ENCODE data around the gene HIKESHI.

Gene HIKESHI

GRCh38 chr11:86277741-86278140 lies 24.3 kb upstream of the HIKESHI start:
- TF ChIP-seq FOXM1 (IDR thresholded peaks at IDR 0.05; ENCODE audit: borderline replicate concordance, low read depth) (no peak), TEAD4 (IDR thresholded peaks at IDR 0.05) (no peak), MAX (IDR thresholded peaks at IDR 0.05) (no peak), EGR1 (IDR thresholded peaks at IDR 0.05) (no peak), YY1 (IDR thresholded peaks at IDR 0.05; ENCODE audit: low read depth) (no peak), CREB1 (IDR thresholded peaks at IDR 0.05; ENCODE audit: low read depth) (no peak), CEBPB (IDR thresholded peaks at IDR 0.05) (no peak), RAD21 (IDR thresholded peaks at IDR 0.05; ENCODE audit: low read depth) (no peak), EP300 (IDR thresholded peaks at IDR 0.05; ENCODE audit: borderline replicate concordance) (no peak), TCF12 (IDR thresholded peaks at IDR 0.05; ENCODE audit: low read depth) (no peak), TAF1 (IDR thresholded peaks at IDR 0.05; ENCODE audit: low read depth) (no peak), NFIC (IDR thresholded peaks at IDR 0.05) (no peak), ZBTB7A (IDR thresholded peaks at IDR 0.05; ENCODE audit: low read depth) (no peak)

GRCh38 chr11:86278226-86278625 lies 23.8 kb upstream of the HIKESHI start:
- TF ChIP-seq NFIC (IDR thresholded peaks at IDR 0.05) (no peak), FOXM1 (IDR thresholded peaks at IDR 0.05; ENCODE audit: borderline replicate concordance, low read depth) (no peak), ZBTB7A (IDR thresholded peaks at IDR 0.05; ENCODE audit: low read depth) (no peak), USF1 (IDR thresholded peaks at IDR 0.05) (no peak), RAD21 (IDR thresholded peaks at IDR 0.05; ENCODE audit: low read depth) (no peak), TCF12 (IDR thresholded peaks at IDR 0.05; ENCODE audit: low read depth) (no peak), YY1 (IDR thresholded peaks at IDR 0.05; ENCODE audit: low read depth) (no peak), TEAD4 (IDR thresholded peaks at IDR 0.05) (no peak), TAF1 (IDR thresholded peaks at IDR 0.05; ENCODE audit: low read depth) (no peak), MAX (IDR thresholded peaks at IDR 0.05) (no peak), REST (IDR thresholded peaks at IDR 0.05; ENCODE audit: low read depth) (no peak), EP300 (IDR thresholded peaks at IDR 0.05; ENCODE audit: borderline replicate concordance) (no peak), CREB1 (IDR thresholded peaks at IDR 0.05; ENCODE audit: low read depth) (no peak), EGR1 (IDR thresholded peaks at IDR 0.05) (no peak), CEBPB (IDR thresholded peaks at IDR 0.05) (no peak)

- no peak for TF ChIP-seq YY1 (IDR thresholded peaks at IDR 0.05; ENCODE audit: low read depth)
Measured at GRCh38 chr11:86279747-86280146, 22.3 kb upstream of the HIKESHI start.

GRCh38 chr11:86287468-86287796 lies 14.6 kb upstream of the HIKESHI start:
- TF ChIP-seq TCF12 (IDR thresholded peaks at IDR 0.05; ENCODE audit: low read depth) (no peak), CREB1 (IDR thresholded peaks at IDR 0.05; ENCODE audit: low read depth) (no peak), TAF1 (IDR thresholded peaks at IDR 0.05; ENCODE audit: low read depth) (no peak), EGR1 (IDR thresholded peaks at IDR 0.05) (no peak), NFIC (IDR thresholded peaks at IDR 0.05) (no peak), MAX (IDR thresholded peaks at IDR 0.05) (no peak), FOXM1 (IDR thresholded peaks at IDR 0.05; ENCODE audit: borderline replicate concordance, low read depth) (no peak), CEBPB (IDR thresholded peaks at IDR 0.05) (no peak), TEAD4 (IDR thresholded peaks at IDR 0.05) (no peak), ZBTB7A (IDR thresholded peaks at IDR 0.05; ENCODE audit: low read depth) (no peak), RAD21 (IDR thresholded peaks at IDR 0.05; ENCODE audit: low read depth) (no peak), EP300 (IDR thresholded peaks at IDR 0.05; ENCODE audit: borderline replicate concordance) (no peak), YY1 (IDR thresholded peaks at IDR 0.05; ENCODE audit: low read depth) (no peak), USF1 (IDR thresholded peaks at IDR 0.05) (no peak), REST (IDR thresholded peaks at IDR 0.05; ENCODE audit: low read depth) (no peak)

- TF ChIP-seq CREB1 (IDR thresholded peaks at IDR 0.05; ENCODE audit: low read depth) (no peak), TEAD4 (IDR thresholded peaks at IDR 0.05) (no peak), RAD21 (IDR thresholded peaks at IDR 0.05; ENCODE audit: low read depth) (no peak), FOXM1 (IDR thresholded peaks at IDR 0.05; ENCODE audit: borderline replicate concordance, low read depth) (no peak), EGR1 (IDR thresholded peaks at IDR 0.05) (no peak), ZBTB7A (IDR thresholded peaks at IDR 0.05; ENCODE audit: low read depth) (no peak), YY1 (IDR thresholded peaks at IDR 0.05; ENCODE audit: low read depth) (no peak), CEBPB (IDR thresholded peaks at IDR 0.05) (no peak), TCF12 (IDR thresholded peaks at IDR 0.05; ENCODE audit: low read depth) (no peak), USF1 (IDR thresholded peaks at IDR 0.05) (no peak), REST (IDR thresholded peaks at IDR 0.05; ENCODE audit: low read depth) (no peak), MAX (IDR thresholded peaks at IDR 0.05) (no peak), TAF1 (IDR thresholded peaks at IDR 0.05; ENCODE audit: low read depth) (no peak), EP300 (IDR thresholded peaks at IDR 0.05; ENCODE audit: borderline replicate concordance) (no peak), NFIC (IDR thresholded peaks at IDR 0.05) (no peak)
Measured at GRCh38 chr11:86288776-86289507, 13.1 kb upstream of the HIKESHI start.
